ENCODE data around the gene SORCS3. TPM values are rescaled to one million over a fixed set of nuclear protein-coding genes. Genes with fewer than 3 reads are reported as not detected.

Gene SORCS3
- total RNA-seq, 1 donor from 2014 or later: 0.06 TPM

- DNase-seq (ENCODE audit: extremely low read depth, low read depth, low spot score): no peak
These were observed 181.0 kb downstream of the SORCS3 start for GRCh38 chr10:104822088-104822487.

GRCh38 chr10:104824380-104825006, 183.4 kb downstream of the SORCS3 start:
- no peak for DNase-seq (ENCODE audit: extremely low read depth, low read depth, low spot score)

- DNase-seq (ENCODE audit: extremely low read depth, low read depth, low spot score): no peak
These were observed 190.2 kb downstream of the SORCS3 start for GRCh38 chr10:104831272-104831671.

DNA sequence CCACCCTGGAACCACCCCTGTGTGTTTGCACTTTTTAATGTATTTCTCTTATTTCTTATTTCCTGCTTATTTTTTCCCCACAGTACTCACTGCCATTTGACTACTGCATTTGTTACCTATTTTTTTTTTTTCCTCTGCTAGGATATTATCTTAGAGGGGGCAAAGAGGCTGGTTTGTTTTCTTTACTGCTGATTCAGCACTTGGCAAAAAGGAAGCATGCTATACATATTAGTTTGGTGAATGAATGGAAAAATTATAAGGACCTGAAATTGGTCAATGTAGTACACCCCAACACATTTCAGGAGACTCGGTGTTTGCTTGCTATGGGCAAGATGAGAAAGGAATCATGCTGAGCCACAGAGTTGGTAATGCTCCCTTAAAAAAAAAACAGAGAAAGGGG, 193.5 kb downstream of the SORCS3 start:
- no peak for DNase-seq (ENCODE audit: extremely low read depth, low read depth, low spot score)

DNA sequence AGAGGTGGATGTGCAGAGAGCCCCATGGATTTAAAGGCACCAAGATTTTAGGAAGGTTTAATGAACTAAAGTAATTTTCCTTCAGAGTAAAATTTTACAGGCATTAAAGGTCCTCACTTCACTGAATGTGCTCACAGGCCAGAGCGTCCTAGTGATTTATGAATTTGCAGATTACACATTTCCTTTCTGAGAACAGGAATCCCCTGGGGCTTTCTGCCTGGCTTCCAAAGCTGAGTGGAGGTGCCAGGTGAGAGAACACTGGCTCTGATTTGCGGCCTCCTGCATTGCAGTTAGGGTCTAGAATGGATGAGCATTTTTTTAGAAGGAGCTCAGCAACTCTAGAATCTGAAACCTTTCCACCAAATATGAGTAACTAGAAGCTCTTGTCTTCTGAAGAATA, 194.3 kb downstream of the SORCS3 start:
- DNase-seq (ENCODE audit: extremely low read depth, low read depth, low spot score): no peak

DNA sequence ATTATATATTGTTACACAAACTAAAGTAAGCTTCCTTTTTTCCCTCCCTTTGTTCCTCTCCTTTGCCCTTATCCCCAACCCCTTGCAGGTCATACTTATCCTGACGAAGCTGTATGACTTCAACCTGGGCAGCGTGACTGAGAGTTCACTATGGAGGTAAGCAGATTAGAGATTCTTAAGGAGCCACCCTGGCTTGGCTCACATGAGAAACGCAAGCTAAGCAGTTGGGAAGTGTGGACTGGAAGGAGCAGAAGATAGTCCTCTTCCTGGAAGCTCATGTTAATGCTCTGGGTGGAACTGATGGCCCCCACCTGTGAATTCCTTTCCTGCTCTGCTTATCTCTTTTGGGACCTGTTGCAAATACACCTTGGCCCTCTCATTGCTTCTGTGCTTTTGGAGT, 201.6 kb downstream of the SORCS3 start:
- no peak for DNase-seq (ENCODE audit: extremely low read depth, low read depth, low spot score)

- no peak for DNase-seq (ENCODE audit: extremely low read depth, low read depth, low spot score)
These were observed 203.0 kb downstream of the SORCS3 start for GRCh38 chr10:104844073-104844472.

- DNase-seq (ENCODE audit: extremely low read depth, low read depth, low spot score): no peak
These were observed 208.9 kb downstream of the SORCS3 start for GRCh38 chr10:104850023-104850422.

DNA sequence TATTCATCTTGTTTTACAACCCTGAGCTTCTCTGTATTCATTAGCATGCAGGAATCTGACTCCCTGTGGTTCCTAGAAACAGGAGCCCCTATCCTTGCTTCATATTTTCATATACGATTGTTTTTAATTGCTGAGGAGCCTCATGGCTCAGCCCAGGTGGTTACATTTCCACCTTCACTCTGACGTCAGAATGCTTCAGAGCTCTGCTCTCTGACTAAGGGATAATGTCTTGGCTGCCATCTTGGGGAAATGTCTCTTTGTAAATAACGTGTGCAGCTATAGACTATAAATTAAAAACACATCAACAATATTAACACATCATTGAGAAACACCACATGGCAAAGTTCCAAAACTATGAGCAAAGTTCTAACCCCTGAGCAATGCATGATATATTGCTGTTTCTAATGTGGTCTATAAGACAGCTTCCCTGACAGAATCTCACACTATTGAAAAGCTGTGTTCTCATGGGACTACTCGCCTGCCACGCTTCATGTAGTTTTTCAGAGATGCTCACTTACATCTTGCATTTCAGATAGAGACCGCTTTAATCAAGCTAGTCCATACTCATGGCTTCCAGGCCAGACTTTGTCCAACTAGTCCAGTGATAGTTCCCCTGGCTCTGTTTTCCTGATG, 227.0 kb downstream of the SORCS3 start:
- DNase-seq (ENCODE audit: extremely low read depth, low read depth, low spot score): no peak

DNA sequence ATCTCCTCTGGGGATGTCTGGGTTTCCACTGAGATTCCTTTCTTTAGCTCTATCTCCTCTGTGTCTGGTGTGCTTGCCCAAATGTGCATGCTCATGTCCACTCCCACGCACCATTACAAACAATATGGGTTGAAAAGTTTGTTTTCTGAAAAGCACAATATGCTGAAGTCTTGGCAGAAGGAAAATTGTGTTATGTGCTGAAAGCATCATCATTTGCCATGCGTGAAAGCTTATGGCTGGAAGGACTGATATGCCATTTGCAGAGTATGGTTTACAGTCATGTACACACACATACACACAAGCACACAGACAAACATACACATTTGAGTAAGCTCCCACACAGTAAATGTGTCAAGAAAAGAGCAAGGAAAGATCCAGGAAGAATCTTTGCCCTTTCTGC, 231.6 kb downstream of the SORCS3 start:
- DNase-seq (ENCODE audit: extremely low read depth, low read depth, low spot score): no peak

DNA sequence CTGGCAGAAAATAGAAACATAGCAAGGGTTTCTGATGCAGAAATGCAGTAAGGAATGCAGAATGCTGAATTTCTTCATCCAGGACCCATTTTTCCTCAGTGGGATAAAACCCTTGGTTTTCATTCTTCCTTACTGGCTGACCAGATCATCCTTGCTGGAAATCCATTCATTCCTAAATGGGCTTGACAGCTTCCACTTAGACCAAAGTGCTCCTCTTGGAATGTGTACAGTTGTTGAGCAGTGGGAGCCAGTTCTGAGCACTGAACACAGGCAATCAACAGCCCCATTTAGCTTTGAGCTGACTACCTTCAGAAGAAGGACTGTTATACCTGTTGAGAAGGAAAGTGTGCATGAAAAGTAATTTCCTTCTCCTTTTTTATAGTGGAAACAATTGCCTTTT, 232.1 kb downstream of the SORCS3 start:
- no peak for DNase-seq (ENCODE audit: extremely low read depth, low read depth, low spot score)

DNA sequence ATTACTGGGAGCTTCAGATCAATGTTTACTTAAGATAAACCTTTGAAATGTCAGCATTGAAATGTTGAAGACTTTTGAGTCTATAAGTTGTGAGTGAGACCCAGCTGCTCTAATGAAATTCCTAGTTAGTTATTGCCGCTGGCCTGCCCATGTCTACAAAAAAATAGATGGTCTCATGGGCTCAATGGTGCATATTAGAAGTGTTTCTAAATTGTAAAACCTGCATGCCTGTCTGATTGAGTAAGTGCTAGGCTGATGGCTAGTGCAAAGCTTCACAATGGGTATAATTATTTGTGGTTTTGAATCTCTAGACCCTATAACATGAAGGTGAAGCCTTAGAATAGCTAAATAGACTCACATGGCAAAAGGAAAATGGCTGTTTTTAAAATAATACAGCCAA, 234.5 kb downstream of the SORCS3 start:
- no peak for DNase-seq (ENCODE audit: extremely low read depth, low read depth, low spot score)

DNA sequence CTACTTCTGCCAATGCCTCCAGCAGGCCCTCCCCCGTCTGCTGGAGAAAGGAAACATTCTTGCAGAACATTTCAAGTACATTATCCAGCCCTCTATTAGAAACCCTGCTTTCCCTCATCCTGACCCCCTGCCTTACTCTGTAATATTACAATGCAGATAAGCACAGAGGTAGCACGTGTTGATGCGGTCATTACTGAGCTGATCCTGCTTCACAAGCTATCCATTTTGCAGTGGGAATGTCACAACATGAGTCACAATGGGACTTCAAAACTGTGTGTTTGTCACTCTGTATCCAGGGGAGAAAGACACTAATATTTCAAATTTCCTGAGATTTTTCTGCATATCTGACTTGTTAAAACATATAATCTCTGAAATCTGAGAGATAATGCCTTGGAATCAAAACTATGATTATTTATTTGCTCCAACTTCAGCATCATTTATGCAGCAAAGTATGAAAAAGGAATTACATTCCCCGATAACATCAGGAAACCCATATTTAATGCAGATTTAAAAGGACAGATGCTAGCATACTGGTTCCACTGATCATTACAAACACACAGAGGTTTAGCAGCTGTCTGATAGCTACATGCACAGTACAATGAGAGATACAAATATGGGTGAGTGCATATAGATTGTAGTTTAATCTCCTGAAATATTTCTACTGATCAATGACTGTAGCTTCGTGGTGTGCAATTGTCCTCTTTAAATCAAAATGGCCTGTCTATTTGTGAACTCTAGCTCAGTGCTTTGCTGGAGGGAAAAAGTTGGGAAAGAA, 239.7 kb downstream of the SORCS3 start:
- no peak for DNase-seq (ENCODE audit: extremely low read depth, low read depth, low spot score)

DNA sequence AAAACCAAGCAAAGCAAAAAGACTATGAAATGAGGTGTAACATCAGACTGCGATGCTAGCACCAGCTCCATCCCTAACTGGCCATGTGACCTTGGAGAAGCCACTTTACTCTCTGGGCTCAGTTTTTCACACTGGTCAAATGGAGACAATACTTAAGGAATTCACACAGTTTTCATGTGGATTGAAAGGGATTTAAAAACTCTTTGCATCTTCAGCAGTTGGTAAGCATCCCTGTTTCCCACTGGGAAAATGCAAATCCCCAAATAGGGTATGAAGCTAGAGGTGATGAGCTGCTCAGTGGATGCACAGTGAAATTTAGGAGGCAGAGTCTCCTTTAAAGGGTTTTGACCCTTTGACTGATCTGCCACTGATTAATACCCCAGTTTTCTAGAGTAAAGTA, 240.7 kb downstream of the SORCS3 start:
- no peak for DNase-seq (ENCODE audit: extremely low read depth, low read depth, low spot score)

DNA sequence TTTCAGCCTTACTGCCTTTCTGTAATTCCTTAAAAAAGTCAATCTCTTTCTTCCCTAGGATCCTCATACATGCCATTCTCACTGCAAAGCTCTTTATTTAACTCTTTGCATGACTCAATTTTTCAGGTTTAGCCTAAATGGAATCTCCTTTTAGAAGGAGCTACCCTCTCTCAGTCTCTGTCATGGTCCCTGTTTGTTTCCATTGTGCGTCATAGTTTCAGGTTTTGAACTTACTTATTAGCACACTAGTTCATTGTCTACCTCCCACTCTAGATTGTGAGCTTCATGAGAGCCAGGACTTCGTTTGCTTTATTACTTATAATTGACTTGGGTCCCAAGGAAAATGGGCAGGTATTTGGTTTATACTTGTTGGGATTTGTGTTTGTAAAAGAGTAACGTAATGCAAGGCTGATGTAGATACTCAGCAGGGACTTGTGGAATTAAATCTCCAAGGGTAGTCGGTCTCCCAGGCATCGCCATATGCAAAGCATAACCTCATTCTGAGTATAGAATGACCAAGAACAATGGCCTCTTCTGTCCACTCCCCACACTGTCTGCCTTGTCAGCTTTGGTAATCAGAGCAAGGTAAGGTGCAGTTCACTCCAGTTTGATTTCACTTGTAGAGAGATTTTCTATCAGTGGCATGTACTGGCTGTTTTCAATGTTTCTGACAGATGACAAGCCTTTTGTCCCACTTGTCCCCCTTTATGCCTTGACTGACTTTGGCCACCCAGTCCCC, 252.0 kb downstream of the SORCS3 start:
- no peak for DNase-seq (ENCODE audit: extremely low read depth, low read depth, low spot score)

DNA sequence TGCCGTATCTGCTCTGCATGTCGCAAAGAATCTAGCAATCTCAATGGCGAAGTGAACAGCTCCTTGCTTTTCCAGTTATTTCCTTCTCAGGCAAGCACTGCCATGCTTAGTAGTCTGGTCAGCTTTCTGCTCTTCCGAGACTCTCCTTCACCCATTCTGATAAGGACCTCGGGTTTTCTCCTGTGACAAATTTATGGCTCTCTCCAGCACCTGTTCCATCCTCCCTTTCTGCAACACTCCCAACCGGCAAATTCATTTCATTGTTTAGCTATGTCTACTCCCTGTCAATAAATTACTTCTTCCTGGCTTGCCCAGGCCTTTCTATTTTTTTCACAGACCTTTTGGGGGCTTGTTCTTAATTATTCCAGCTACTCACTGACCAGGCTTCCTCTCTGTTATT, 252.6 kb downstream of the SORCS3 start:
- no peak for DNase-seq (ENCODE audit: extremely low read depth, low read depth, low spot score)

- DNase-seq (ENCODE audit: extremely low read depth, low read depth, low spot score): no peak
These were observed 253.6 kb downstream of the SORCS3 start for GRCh38 chr10:104894681-104895080.

DNA sequence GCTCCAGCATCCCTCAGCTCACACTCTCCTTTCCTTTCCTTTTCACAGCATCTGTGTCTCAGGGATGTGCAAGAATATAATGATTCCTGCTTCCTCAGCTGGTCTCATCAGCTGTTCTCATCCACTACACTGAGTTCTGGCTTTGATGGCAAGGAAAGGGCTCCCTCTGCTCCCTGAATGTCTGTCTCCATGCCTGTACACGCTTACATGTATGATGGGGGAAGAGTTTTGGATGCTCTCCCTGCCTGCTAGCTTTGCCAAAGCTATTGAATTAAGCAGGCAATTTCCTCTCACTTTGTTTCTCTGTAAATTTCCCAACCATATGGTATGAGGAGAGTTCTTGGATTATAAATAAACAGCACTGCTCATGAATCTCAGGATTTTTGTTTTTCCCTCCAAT, 254.5 kb downstream of the SORCS3 start:
- DNase-seq (ENCODE audit: extremely low read depth, low read depth, low spot score): no peak

GRCh38 chr10:104895981-104896380, 254.9 kb downstream of the SORCS3 start:
- DNase-seq (ENCODE audit: extremely low read depth, low read depth, low spot score): no peak

- no peak for DNase-seq (ENCODE audit: extremely low read depth, low read depth, low spot score)
These were observed 256.6 kb downstream of the SORCS3 start for GRCh38 chr10:104897696-104898095.

GRCh38 chr10:104899779-104900178, 258.7 kb downstream of the SORCS3 start:
- DNase-seq (ENCODE audit: extremely low read depth, low read depth, low spot score): no peak

Data from glomerular endothelial cell (primary cell).